IPS-18a (cell line): ENCODE data around the gene IFNGR1.

Experiments
- H3K27ac ChIP-seq: one replicate; pipeline ENCODE4 v1.5.1; 2013; ENCODE audit warnings: low read length
- H3K27me3 ChIP-seq: one replicate; pipeline ENCODE4 v1.6.1; 2013; ENCODE audit warnings: mild to moderate bottlenecking, low read length; ENCODE audit not compliant: control insufficient read depth, insufficient read depth
- H3K36me3 ChIP-seq: one replicate; pipeline ENCODE4 v1.6.1; 2013; ENCODE audit warnings: low read depth, low read length; ENCODE audit not compliant: control insufficient read depth
- H3K4me1 ChIP-seq: one replicate; pipeline ENCODE4 v1.6.1; 2013; ENCODE audit warnings: low read depth, low read length; ENCODE audit not compliant: control insufficient read depth
- H3K4me3 ChIP-seq: one replicate; pipeline ENCODE4 v1.5.1; 2013; ENCODE audit warnings: low read length
- H3K9ac ChIP-seq: one replicate; pipeline ENCODE4 v1.6.1; 2013; ENCODE audit warnings: mild to moderate bottlenecking, low read length, moderate library complexity
- H3K9me3 ChIP-seq: one replicate; pipeline ENCODE4 v1.6.1; 2013; ENCODE audit warnings: low read depth, low read length; ENCODE audit not compliant: control insufficient read depth

The IFNGR1 gene

DNA sequence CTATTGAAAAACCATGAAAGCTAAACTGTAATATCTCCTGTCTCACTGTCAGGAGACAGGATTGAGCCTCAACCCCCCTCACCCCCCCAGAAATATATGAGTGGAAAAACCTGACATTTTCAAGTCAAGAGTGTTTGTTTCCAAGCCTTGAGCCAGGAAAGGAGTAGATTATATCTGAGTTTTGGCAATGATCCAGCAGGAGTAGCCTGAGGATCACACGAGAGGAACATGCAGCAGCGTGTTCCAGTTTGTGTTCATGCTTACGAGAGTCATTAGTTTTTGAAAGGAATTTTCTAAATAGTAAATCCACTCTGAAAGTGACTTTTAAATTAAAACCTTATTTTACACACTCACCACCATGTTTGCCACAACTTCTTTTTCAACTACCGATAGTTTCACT is 61.6 kb downstream of the IFNGR1 start:
- H3K27ac ChIP-seq = no peak overlapping the region
- H3K9me3 ChIP-seq = no peaks in the 10 kb centered on the region
- no peaks in the 10 kb centered on the region for H3K36me3 ChIP-seq
- H3K4me3 ChIP-seq = no peak overlapping the region
- H3K4me1 ChIP-seq = no peaks in the 10 kb centered on the region
- H3K27me3 ChIP-seq = no peaks in the 10 kb centered on the region
- H3K9ac ChIP-seq = no peak overlapping the region

DNA sequence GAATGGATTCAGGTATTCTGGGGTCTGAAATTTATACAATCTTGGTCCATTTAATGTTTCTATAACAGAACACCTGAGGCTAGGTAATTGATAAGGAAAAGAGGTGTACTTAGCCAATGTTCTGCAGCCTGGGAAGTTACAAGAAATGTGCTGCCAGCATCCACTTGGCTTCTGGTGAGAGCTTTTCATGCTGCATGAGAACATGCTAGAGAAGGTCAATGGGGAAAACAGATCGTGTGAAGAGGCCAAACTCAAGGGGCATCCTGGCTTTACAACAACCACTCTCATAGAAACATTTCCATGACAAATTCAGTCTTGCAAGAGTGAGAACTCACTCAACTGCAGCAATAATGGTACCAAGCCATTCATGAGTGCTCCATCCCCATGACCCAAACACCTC is 62.5 kb downstream of the IFNGR1 start:
- H3K27ac ChIP-seq = no peak overlapping the region
- H3K4me1 ChIP-seq = no peaks in the 10 kb centered on the region
- no peaks in the 10 kb centered on the region for H3K9me3 ChIP-seq
- no peaks in the 10 kb centered on the region for H3K27me3 ChIP-seq
- no peak overlapping the region for H3K4me3 ChIP-seq
- H3K36me3 ChIP-seq = no peaks in the 10 kb centered on the region
- no peak overlapping the region for H3K9ac ChIP-seq

DNA sequence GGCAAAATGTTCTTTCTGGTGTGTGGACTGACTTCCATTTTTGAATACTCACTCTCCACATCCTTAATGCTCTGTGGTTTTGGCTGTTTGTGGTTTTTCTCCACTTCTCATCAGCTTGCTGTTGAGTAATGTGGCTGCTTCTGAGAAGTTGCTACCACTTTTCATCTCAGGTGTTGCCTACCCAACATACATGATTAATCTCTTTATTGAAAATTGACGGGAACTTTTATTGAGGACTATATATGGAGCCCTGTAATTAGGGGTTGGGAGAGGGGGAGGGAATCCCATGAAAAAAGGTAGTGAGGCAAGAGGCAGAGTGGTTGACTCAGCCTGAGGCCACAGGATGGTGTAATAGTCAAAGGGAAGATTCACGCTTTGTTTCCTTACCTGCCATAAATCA is 63.4 kb downstream of the IFNGR1 start:
- Histone ChIP-seq H3K9me3 (no peaks in the 10 kb centered on the region), H3K36me3 (no peaks in the 10 kb centered on the region), H3K4me1 (no peaks in the 10 kb centered on the region), H3K27ac (no peak overlapping the region), H3K9ac (no peak overlapping the region), H3K27me3 (no peaks in the 10 kb centered on the region), H3K4me3 (no peak overlapping the region)

DNA sequence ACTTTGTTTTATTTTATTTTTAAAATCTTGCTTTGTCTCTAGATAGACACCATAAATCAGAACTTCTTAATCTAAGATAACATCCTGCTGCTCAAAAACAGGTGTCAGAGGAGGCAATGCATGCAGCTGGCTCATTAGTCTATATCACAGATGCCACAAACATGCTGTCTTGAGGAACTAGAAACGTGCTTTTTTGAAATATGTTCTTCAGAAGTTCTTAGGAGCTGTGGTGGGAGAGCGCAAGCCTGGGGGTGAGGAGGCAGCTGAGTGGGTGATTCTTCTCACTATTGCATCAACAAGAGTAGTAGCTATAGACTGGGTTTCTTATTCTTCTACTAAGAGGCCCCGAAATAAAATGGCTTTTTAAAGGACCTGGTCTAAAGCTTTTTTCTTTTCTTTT is 69.1 kb downstream of the IFNGR1 start:
- H3K36me3 ChIP-seq = no peaks in the 10 kb centered on the region
- H3K9ac ChIP-seq = no peak overlapping the region
- no peaks in the 10 kb centered on the region for H3K4me1 ChIP-seq
- no peak overlapping the region for H3K27ac ChIP-seq
- H3K4me3 ChIP-seq = no peak overlapping the region
- no peaks in the 10 kb centered on the region for H3K27me3 ChIP-seq
- no peaks in the 10 kb centered on the region for H3K9me3 ChIP-seq

DNA sequence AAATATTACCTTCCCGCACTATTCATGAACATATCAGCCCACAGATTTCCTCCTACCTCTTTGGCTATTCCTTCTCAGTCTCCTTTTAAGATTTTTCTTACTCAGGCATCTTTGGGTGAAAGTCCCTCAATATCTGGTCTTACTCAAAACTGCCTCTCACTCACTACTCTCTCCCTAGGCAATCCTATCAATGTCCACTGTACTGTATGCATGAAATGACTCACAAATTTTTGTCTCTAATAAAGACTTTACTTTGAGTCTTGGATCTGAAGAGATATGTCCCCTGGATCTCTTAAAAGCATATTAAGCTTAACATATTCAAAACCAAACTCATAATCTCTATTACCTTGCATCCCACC is 70.2 kb downstream of the IFNGR1 start:
- H3K9me3 ChIP-seq = no peaks in the 10 kb centered on the region
- no peaks in the 10 kb centered on the region for H3K4me1 ChIP-seq
- no peaks in the 10 kb centered on the region for H3K36me3 ChIP-seq
- no peak overlapping the region for H3K9ac ChIP-seq
- H3K27me3 ChIP-seq = no peaks in the 10 kb centered on the region
- H3K27ac ChIP-seq = no peak overlapping the region
- H3K4me3 ChIP-seq = no peak overlapping the region

DNA sequence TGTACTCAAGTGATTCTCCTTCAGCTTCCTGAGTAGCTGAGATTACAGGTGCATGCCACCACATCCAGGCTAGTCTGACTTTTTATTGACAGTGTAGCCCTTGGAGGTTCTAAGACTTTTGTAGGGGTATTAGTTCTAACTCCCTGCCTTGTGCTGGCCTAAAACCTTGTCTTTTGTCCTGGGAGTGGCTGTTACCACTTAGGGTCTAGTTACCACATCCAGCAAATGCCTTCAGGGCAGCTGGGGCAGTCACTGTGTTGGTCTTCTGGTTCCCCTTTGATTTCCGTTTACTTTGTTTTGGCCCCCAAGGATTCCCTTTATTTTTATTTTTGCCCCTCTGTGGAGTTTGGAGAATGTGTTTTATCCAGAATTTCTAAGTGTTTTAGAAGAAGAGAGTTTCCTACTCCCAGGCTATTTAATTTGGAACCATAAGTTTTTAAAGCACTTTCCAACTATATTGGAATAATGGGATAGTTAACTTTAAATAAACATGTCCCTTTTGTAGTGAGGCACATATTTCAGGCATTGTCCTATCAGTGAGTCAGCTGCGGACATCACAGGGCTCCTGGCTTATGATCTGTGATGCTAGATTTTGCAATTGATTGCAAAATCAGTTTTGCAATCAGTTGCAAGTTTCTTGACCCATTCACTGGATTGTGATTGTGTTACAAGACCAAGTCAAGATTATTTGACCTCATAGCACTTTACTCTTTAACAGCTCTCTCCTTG is 70.7 kb downstream of the IFNGR1 start:
- Histone ChIP-seq H3K27ac (no peak overlapping the region), H3K36me3 (no peaks in the 10 kb centered on the region), H3K4me1 (no peaks in the 10 kb centered on the region)

More for the DNA sequence above, 70.7 kb downstream of the IFNGR1 start:
- Histone ChIP-seq H3K9ac (no peak overlapping the region), H3K9me3 (no peaks in the 10 kb centered on the region), H3K27me3 (no peaks in the 10 kb centered on the region), H3K4me3 (no peak overlapping the region)
